ENCODE results near the gene NUTF2. TPM values are rescaled to one million over a fixed set of nuclear protein-coding genes. Genes with fewer than 3 reads are reported as not detected.

NUTF2 gene
- 42.9 and 48.7 TPM in 2 replicates for total RNA-seq (2014; rRNA removed; shearing (Covaris generic))

DNA sequence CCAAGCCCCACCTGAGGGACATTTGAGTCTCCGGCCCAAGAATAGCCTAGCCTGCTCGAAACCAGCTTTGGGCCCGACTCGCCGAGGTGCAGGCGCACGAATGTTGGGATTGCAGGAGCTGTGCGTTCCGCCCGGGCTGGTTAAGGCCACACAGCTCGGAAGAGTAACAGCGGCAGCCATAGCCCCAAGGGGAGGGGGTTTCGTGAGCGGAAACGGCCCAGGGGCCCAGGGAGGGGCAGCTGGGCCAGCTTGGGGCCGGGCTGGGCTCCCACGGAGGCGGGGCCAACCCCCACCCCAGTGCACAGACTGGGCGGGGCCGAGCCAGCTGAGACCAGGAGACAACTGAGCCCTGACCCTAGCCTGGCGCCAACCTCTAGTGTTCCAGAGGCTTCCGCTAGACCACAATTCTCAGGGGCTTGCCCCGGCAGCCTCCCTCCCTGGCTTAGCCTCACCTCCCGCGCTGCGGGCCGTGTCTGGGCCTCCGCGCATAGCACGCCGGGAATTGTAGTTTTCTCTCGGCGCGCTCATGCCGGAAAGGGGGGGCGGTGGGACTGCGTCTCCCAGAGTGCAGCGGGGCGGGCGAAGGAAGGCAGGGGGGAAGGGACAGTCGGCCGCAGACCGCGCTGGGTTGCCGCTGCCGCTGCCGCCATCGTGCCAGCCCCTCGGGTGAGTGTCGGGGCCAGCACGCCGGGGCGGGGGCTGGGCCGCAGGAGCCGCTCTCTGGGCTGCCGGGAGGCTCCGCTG, at the start of gene NUTF2:
Gene NUTF2, plus strand, starts transcription at position 614 of the 744 bp plus-strand sequence. CDS start 18,198 bp downstream, outside the sequence.
- peak; percentile 96 for DNase-seq (ENCODE audit: low read depth)

DNA sequence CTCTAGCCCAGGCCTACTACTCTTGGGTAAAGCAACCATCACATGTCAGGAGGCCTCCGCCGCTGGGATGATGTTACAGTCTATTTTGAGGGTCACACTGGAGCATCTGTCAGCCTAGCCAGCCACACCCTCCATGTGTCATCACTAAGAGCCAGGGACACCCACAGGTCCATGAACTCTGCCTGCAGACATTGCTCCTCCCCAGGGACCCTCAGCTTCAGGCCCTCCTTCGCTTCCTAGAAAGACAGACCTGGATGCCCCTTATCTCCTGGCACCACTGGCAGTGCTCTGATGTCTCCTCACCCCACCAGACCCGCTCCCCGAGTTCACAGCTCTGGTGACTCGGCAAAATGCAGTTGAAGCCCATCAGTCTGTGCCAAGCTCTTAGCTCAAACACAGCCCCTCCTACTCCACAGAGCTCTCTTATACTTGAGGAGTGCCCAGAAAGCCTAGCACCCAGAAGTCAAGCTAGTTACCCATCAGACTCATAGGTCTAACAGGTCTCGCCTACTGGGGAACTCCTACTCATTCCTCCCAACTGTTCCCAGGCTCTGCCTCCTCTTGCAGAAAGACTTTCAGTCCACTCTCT, 46.3 kb upstream of the NUTF2 start:
- DNase-seq (ENCODE audit: low read depth): no peak

DNA sequence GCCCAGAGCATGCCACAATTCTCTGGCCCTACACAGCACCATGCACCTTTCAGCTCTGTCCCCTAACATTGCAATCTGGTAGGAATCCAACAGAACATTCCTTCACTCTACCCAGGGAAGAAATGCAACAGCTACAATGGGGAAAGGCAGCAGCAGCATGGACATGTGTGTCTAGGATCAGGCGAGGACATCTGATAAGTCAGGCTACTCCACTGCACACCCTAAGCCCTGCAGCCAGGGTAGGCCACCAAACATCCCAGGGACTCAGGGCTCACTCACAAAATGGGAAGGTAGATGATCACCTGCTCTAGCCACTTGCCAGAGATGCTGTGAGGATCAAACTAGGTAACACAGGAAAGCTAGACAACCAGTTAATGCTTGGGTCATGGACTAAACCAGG, 45.5 kb upstream of the NUTF2 start:
- no peak for DNase-seq (ENCODE audit: low read depth)

DNA sequence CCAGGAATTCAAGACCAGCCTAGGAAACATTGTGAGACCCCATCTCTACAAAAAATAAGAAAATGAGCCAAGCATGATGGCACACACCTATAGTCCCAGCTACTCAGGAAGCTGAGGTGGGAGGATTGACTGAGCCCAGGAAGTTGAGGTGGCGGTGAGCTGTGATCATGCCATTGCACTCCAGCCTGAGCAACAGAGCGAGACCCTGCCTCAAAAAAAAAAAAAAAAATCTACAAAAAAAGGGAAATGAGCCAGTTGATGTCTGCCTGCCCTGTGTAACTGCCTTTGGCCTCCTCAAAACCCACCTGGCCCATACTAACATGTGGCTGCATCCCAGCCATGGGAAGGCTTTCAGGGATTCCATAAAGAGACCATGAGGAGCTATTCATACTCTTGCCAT, 44.9 kb upstream of the NUTF2 start:
- no peak for DNase-seq (ENCODE audit: low read depth)

DNA sequence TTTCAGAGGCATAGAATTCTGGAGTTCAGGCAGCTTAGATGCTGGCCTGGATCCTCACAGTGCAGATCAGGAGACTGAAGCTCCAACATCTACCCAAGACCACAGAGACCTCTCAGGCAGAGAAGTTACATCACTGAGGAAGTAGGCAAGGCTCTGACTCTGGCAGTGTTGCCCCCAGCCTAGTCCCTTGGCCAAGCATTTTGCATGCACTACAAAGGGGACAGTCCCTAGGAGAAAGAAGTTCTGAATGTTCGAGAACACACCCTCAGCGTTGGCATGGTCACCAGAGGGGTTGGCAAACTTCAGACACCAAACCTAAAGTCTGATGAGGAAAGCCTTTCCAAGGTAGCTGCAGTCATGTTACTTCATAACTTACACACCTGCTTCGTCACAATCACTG, 42.8 kb upstream of the NUTF2 start:
- no peak for DNase-seq (ENCODE audit: low read depth)

DNA sequence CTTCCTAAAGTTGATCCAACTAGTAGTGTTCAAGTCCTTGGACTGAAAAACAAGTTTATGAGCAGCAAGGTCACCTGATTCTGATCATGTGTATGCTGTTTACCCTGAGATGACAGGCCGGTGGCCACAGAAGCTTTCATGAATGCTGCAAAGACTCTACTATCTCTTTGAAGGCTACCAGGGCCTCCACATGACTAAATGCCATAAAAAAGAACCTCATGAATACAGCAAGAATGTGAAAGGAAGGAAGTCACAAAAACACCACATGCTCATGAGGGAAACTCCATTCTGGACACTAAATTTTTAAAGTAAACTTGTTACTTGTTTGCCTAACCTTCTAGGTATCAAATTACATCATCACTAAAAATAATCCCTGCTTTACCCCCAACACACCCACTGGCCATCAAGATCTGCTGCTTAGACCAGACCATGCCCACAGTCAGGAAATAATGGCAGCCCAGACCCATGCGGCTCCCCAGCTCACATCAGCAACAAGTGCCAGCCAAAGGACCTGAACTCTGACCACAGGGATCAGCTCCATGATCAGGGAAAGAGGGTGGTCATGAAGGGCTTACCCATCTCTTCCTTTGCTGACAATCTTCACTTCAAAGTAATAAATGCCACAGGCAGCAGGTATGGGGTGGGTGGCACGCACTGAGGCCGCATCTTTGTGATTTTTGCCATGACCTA, 41.7 kb upstream of the NUTF2 start:
- no peak for DNase-seq (ENCODE audit: low read depth)

DNA sequence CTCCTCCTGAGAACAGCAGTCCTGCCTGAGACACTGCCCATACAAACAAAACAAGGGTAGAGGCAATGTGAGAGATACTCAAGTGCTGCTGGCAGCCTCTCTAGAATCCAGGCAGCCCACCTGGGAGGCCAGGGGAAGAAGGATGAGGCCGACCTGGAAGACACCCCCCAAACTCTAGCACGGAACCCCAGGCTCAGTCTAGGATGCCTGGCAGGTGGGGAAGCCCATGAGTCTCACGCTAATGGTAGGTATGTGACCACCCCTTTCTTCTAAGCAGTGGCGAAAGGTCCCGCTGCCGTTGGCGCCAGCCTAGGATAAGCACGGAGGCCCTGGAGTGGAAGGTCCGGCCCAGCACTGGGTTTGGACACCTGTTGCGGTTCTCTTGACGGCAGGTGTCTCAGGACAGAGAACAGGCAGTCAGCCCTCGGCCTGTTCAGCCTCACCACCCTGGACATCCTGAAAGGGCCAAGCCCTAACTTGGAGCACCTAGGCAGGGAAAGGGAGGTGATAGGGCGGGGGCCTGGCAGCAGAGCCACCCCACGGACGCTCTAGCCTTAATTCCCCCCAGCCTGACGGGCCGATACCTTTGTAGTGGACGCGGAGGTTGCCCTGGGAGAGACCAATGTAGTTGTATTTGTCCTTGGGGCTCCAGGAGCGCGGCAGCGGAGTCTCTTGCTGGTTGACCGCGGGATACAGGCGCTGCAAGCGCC, 40.9 kb upstream of the NUTF2 start:
- peak; percentile 6 for DNase-seq (ENCODE audit: low read depth)

DNA sequence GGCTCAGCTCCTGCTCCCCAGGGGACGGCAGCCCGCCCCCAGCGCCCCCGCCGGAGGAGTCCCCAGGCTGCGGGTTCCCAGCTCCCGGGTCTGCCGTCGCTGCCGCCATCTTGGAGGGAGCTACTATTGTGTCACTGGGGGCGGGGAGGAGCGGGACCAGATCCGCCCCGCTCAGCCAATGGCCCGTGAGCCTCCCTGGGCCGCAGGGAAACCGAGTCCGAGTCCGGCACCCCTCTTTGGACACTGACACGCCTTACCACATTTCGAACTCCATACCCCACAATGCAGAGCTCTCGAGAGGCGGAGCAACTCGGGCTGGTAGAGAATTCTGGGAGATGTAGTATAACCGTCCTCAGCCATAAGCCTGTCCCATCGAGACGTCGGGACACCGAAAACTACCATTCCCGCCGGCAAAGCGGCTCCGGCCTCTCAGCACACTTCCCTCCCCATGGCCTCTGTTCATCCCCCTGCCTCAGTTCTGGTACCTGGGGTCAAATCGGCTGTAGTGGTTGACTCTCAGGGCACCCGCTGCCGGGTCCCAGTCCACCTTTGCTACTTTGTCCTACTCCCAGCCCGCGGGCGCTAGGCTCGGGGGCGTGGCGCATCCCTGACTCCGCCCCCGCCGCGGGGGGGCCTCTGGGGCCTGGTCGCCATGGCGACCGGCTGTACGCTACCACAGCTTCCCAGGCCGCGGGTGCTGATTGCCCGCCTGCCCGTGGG, 40.1 kb upstream of the NUTF2 start, which contains the start of the genes RANBP10 and TSNAXIP1:
Gene RANBP10, minus strand, starts transcription at position 133 of the 720 bp plus-strand sequence. Its CDS starts 24 bp downstream, at position 109.
Gene TSNAXIP1, plus strand, starts transcription at position 462 of the 720 bp plus-strand sequence. CDS start 261 bp downstream, outside the sequence.
- peak; percentile 98 for DNase-seq (ENCODE audit: low read depth)

DNA sequence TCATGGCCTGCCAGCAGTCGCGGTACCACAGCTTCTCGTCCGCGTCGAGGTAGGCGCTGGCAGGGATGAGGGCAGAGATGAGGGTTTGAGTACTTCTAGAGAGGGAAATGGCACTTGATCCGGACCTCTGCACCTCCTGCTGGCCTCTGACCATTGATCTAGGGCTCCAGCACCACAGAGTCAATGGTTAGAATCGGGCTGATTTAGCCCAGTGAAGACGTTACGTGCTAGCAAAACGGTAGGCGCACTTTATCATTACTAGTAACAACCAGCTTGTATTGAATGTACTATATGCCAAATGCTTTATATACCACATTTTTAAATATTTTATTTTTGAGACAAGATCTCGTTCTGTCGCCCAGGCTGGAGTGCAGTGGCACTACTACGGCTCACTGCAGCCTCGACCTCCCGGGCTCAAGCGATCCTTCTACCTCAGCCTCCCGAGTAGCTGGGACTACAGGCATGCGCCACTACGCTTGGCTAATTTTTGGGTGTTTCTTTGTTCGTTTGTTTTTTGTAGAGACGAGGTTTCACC, 39.5 kb upstream of the NUTF2 start:
- no peak for DNase-seq (ENCODE audit: low read depth)

DNA sequence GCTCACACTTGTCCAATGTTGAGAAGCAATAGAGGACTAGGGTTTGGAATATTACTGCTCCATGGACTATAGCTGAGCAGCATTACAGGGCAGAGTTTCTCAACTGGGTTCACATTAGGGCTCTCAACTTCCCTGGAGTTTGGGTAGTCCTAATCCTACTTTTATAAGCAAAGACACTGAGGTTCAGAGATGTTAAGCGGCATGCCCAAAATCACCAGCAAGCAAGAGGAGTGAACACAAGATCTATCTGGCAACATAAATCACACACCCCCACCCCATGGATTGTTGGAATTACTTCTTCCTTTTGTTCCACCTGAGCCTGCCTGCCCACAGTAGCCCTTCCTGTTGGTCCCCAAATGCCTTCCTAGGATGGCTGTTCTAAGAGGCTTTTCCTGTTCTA, 34.8 kb upstream of the NUTF2 start:
- no peak for DNase-seq (ENCODE audit: low read depth)

DNA sequence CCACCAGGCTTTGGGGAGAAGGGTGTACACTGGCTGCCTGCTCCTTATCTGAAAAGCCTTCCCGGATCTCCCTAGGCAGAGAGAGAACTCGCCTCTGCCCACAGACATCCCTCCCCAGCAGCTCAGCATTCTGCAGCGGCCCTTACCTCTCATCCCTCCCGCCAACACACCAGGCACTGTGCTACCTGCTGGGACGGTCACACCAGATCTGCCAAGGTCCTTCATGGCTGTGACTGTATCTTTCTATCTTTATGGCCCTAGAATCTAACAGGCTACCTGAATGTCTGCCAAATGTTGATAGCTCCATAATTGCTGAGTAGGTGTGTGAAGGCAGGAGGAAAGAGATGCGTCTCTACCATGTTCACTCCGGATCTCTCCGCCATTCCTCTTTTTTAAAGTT, 32.2 kb upstream of the NUTF2 start:
- no peak for DNase-seq (ENCODE audit: low read depth)

DNA sequence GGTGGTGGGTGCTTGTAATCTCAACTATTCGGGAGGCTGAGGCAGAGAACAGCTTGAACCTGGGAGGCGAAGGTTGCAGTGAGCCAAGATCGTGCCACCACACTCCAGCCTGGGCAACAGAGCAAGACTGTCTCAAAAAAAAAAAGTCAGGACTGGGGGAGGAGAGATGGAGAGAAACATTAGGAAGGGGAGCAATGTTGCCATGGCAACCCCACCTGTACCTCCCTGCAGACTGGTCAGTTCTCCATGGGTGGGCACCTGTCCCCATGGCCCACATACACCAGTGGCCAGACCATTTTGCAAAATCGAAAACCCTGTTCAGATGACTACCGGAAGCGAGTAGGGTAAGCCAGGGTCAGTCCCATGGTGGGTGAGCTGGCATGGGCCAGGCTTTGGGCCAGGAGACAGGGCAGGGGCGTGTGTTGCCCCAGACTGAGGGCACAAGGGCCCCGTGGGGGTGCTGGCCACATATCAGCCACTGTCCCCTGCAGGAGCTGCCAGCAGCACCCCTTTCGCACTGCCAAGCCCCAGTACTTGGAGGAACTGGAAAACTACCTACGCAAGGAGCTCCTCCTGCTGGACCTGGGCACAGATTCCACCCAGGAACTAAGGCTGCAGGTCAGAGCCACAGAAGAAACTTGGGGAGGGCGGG, 26.0 kb upstream of the NUTF2 start:
- DNase-seq (ENCODE audit: low read depth): no peak

DNA sequence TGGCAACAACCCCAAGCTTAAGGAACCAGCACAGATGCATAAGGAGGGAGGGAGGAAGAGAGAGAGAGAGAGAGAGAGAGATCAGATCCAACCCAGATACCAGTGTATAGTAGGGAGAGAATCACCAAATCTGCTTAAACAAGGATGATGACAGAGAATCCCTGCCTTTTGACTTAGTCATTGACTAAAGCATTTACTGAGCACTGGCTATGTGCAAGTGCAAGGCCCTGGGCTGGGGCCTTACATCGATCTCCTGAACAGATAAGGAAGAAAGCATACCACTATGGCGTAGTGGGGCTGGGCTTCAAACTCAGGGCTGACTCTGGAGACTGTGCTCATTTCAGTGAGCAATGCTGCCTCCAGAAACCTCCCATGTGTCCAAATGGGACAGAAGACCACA, 24.2 kb upstream of the NUTF2 start:
- no peak for DNase-seq (ENCODE audit: low read depth)

DNA sequence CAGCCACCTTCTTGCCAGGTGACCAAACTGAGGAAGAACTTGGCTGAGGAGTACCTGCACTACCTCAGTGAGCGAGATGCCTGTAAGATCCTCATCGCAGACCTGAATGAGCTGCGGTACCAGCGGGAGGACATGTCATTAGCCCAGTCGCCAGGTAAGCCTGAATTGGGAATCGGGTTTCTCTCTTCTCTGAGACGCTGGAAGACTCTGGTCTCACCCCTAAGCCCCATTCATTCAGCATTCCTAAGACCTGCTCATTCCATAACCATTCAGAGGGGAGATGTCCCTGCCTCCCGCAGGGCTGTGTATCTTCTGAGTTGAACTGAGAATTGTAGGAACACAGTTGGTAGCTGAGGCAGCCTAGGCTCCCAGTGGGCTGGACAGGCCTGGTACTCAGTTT, 21.6 kb upstream of the NUTF2 start:
- DNase-seq (ENCODE audit: low read depth): no peak

DNA sequence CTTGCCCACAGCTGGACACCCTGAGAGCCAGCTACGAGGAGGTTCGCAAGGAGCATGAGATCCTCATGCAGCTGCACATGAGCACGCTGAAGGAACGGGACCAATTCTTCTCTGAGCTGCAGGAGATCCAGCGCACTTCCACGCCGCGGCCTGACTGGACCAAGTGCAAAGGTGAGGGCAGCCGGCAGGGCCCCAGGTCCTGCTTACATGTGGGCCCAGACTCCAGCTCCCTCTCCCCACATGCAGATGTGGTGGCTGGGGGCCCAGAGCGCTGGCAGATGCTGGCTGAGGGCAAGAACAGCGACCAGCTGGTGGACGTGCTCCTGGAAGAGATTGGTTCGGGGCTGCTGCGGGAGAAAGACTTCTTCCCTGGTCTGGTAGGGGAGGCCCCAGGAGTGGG, 20.8 kb upstream of the NUTF2 start:
- no peak for DNase-seq (ENCODE audit: low read depth)

DNA sequence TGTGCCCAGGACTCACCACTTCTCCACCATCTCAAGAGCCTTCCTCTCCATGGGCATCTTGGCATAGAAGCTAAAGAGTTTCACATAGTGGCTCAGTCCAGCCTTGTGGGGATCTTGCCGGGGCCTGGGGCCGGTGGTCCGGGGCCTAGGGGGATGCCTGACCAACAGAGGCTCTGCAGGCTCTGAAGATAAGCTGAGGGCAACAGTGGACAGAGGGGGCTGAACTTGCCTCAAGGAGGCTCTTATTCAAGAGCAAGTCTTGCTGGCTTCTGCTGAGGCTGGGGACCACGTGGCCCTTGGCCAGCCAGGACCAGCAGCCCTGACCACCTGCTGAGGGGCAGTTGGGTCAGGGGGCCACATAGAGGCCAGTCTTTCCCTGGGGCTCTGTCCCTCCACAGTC, 18.1 kb upstream of the NUTF2 start:
- no peak for DNase-seq (ENCODE audit: low read depth)

DNA sequence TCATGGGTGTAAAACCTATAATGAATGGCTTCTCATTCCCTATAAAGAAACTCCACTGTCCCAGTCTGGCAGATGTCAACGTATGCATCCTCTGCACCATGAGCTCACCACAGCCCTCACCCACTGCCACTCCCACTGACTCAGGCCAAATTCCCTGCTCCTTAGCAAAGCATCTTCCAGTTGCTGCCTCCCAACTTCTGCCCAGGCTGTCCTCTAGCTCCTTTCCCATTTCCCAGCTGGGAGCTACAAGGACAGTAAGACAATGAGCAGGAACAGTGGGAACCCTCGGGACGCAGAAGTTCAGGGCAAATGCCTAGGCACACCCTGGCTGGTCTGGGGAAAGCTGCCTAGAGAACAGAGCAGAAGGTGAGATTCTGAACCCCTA, 13.7 kb upstream of the NUTF2 start:
- DNase-seq (ENCODE audit: low read depth): peak; percentile 66

DNA sequence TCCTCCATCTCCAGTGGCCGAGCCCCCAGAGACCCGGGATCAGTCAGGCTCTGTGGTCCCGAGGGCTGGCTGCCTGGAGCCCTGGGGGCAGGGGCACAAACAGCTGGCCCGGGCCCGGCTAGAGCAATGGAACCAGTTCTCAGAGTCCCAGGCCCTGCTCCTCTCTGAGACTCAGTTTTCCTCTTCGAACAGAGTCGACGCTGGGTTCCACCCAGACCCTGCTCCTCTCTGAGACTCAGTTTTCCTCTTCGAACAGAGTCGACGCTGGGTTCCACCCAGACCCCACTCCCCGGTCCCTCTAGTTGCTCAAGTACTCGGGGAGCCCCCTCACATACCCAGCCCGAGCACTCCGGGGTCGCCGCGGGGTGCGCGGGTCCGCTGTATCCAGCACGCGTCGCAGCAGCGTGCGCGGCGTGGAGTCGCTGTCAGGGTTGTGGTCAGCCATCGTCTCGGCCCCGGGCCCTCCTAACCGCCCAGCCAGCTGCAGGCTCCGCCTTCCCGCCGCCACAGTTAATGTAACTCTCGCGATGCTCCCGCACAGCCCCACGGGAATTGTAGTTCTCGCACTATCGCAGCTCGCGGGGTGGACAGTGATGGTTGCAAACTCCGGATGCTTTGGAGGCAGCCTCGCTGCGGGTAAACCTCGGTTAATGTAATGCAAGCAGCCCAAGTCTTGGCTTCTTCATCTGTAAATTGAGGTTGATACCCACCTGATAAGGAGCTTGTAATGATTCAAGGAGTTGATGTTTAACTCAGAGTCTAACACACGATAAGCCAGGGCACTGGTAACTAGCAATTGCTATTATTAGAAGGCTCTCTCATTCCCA, 13.1 kb upstream of the NUTF2 start:
- DNase-seq (ENCODE audit: low read depth): peak; percentile 88

DNA sequence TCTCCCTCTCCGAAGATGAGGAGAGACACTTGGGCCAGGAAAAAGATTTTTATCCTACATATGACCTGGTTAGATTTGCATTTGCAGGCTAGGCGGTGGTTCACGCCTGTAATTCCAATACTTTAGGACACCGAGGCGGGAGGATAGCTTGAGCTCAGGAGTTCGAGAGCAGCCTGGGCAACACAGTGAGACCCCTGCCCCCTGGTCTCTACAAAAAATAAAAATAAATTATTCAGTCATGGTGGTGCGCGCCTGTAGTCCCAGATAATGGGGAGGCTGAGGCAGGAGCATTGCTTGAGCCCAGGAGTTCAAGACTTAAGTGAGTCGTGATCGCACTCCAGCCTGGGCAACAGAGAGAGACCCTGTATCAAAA, 12.5 kb upstream of the NUTF2 start:
- DNase-seq (ENCODE audit: low read depth): no peak

DNA sequence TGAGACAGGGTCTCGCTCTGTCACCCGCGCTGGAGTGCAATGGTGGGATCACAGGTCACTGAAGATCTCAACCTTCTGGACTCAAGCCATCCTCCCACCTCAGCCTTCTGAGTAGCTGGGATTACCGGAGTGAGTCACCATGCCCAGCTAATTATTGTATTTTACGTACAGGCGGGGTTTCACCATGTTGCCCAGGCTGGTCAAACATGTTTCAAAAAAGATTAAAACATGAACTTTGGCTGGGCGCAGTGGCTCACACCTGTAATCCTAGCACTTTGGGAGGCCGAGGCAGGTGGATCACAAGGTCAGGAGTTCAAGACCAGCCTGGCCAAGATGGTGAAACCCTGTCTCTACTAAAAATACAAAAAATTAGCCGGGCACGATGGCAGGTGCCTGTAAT, 9.5 kb upstream of the NUTF2 start:
- peak; percentile 19 for DNase-seq (ENCODE audit: low read depth)
